B cell (primary cell): Measurements from ENCODE around the gene NKAIN2. TPM values are rescaled to one million over a fixed set of nuclear protein-coding genes. Genes with fewer than 3 reads are reported as not detected.

Experiments used
- ATAC-seq: fragments of 200-7000 bp; cut with Tn5 transposase; one replicate; pipeline ENCODE4 v1.10.0; 2021; ENCODE audit warnings: low read depth, mild to moderate bottlenecking, moderate number of reproducible peaks, moderate library complexity
- CTCF ChIA-PET: fragments of 350-600 bp; sonication (Branson Sonifier 250); formaldehyde crosslinking; loops from one replicate; lab custom pipeline; 2021; ENCODE audit warnings: antibody characterized with exemption, inconsistent platforms; lab: Charles Lee
- POLR2A ChIA-PET: fragments of 350-600 bp; sonication (Branson Sonifier 250); formaldehyde crosslinking; loops from one replicate; lab custom pipeline; 2021; ENCODE audit warnings: antibody characterized with exemption; lab: Charles Lee
- DNase-seq: peaks from one replicate; pipeline ENCODE4 v3.0.0; 2013
- H2AFZ ChIP-seq: 2 replicates; pipeline ENCODE4 v1.6.1; 2012; ENCODE audit warnings: mild to moderate bottlenecking, low read depth, low read length; ENCODE audit not compliant: insufficient read depth, poor library complexity, severe bottlenecking
- H3K27ac ChIP-seq, 2 donors: 1 replicate in 1 of 2; 2 replicates in 1 of 2; pipeline ENCODE4 v1.5.1; 2012 to 2013; ENCODE audit warnings: low read length in 2 of 2, mild to moderate bottlenecking in 2 of 2, moderate library complexity in 1 of 2
- H3K27me3 ChIP-seq, 4 experiments: fragments of 200-600 bp in 1 of 4; sonication (generic) in 1 of 4; replicated peaks in 1 of 4; 1 replicate in 2 of 4; 2 replicates in 2 of 4; pipeline versions ENCODE4 v1.6.1 to v1.7.0; 2013 to 2016; ENCODE audit warnings: low read length in 3 of 4, mild to moderate bottlenecking in 2 of 4, mixed read lengths in 1 of 4, moderate library complexity in 1 of 4; ENCODE audit not compliant: insufficient read depth in 4 of 4, control insufficient read depth in 3 of 4; ENCODE audit errors: control extremely low read depth in 1 of 4
- H3K36me3 ChIP-seq, 2 experiments: replicated peaks in 1 of 2; 1 replicate in 1 of 2; 2 replicates in 1 of 2; pipeline versions ENCODE4 v1.6.1 to v1.7.1; 2013; ENCODE audit warnings: low read length in 1 of 2; ENCODE audit not compliant: insufficient read depth in 2 of 2, control insufficient read depth in 1 of 2; ENCODE audit errors: control extremely low read depth in 1 of 2, extremely low read depth in 1 of 2
- H3K4me1 ChIP-seq, 2 donors: fragments of 200-600 bp in 1 of 2; sonication (generic) in 1 of 2; 1 replicate in 1 of 2; 2 replicates in 1 of 2; pipeline versions ENCODE4 v1.5.1 to v1.6.1; 2013 to 2017; ENCODE audit warnings: low read length in 2 of 2; ENCODE audit not compliant: control insufficient read depth in 2 of 2, insufficient read depth in 2 of 2
- H3K4me2 ChIP-seq: replicated peaks from 2 replicates; pipeline ENCODE3; 2012; ENCODE audit warnings: mild to moderate bottlenecking, low read depth, low read length; ENCODE audit not compliant: poor library complexity, severe bottlenecking
- H3K4me3 ChIP-seq, 5 experiments: fragments of 200-600 bp in 1 of 5; sonication (generic) in 1 of 5; 1 replicate in 3 of 5; 2 replicates in 2 of 5; pipeline versions ENCODE4 v1.5.1 to v1.7.0; 2011 to 2016; ENCODE audit warnings: low read length in 4 of 5, mild to moderate bottlenecking in 4 of 5, low read depth in 2 of 5, control low read depth in 1 of 5, moderate library complexity in 1 of 5; ENCODE audit not compliant: insufficient read depth in 1 of 5; ENCODE audit errors: control extremely low read depth in 1 of 5, extremely low read depth in 1 of 5
- H3K79me2 ChIP-seq: fragments of 200-600 bp; sonication (generic); one replicate; pipeline ENCODE4 v1.6.0; 2016; ENCODE audit warnings: low read length; ENCODE audit not compliant: control insufficient read depth, insufficient read depth
- H3K9ac ChIP-seq: fragments of 200-600 bp; sonication (generic); 2 replicates; pipeline ENCODE4 v1.6.1; 2017; ENCODE audit warnings: mild to moderate bottlenecking, low read length, moderate library complexity
- H3K9me3 ChIP-seq, 3 donors: one replicate each; pipeline versions ENCODE4 v1.6.1 to v1.7.1; 2013; ENCODE audit warnings: low read length in 2 of 3; ENCODE audit not compliant: control insufficient read depth in 2 of 3, insufficient read depth in 1 of 3; ENCODE audit errors: control extremely low read depth in 1 of 3
- H4K20me1 ChIP-seq: 2 replicates; pipeline ENCODE4 v1.6.0; 2012; ENCODE audit warnings: mild to moderate bottlenecking, low read length; ENCODE audit not compliant: insufficient read depth, control insufficient read depth, poor library complexity, severe bottlenecking
- H3K27ac Mint-ChIP-seq: one replicate; pipeline ENCODE4 v1.8.0; 2021; ENCODE audit warnings: mixed read lengths
- H3K27me3 Mint-ChIP-seq: one replicate; pipeline ENCODE4 v1.8.0; 2021; ENCODE audit warnings: mixed read lengths
- H3K4me1 Mint-ChIP-seq: one replicate; pipeline ENCODE4 v1.8.0; 2021; ENCODE audit warnings: mixed read lengths
- H3K4me3 Mint-ChIP-seq: one replicate; pipeline ENCODE4 v1.8.0; 2021; ENCODE audit warnings: mixed read lengths
- H3K9me3 Mint-ChIP-seq: one replicate; pipeline ENCODE4 v1.8.0; 2022; ENCODE audit warnings: mixed read lengths; ENCODE audit not compliant: insufficient read depth
- CTCF ChIP-seq: fragments of 200-600 bp; IDR thresholded peaks from one replicate; pipeline ENCODE4 v1.8.0; 2022; ENCODE audit warnings: antibody characterized with exemption, mild to moderate bottlenecking
- EZH2 ChIP-seq: IDR thresholded peaks from 2 replicates; pipeline ENCODE4 v1.6.1; 2012; ENCODE audit warnings: borderline replicate concordance, low read depth, mild to moderate bottlenecking, moderate library complexity, low read length; ENCODE audit not compliant: insufficient read depth, poor library complexity, severe bottlenecking
- WGBS: methylation state at CpG from one replicate; pipeline ENCODE4 v1.1.5; 2013; ENCODE audit warnings: missing lambda C conversion rate; ENCODE audit not compliant: insufficient coverage; 5-methylcytosine and 5-hydroxymethylcytosine counted together
- intact Hi-C: fragments of 100-400 bp; cut with micrococcal nuclease; formaldehyde crosslinking; loops from one replicate; pipeline ENCODE4 v1.10.0; 2022
- polyA plus RNA-seq: library from polyadenylated mRNA; depleted of rRNA; stranded (reverse); fragments of >200 nt; gene quantifications from 2 replicates; pipeline ENCODE4 v1.2.3, GENCODE V29; 2012
- total RNA-seq, 2 donors: library from RNA; stranded (reverse); fragments of 120-200 nt in 1 of 2; gene quantifications; 1 replicate in 1 of 2; 2 replicates in 1 of 2; pipeline versions ENCODE4 v1.2.3 to v1.2.4, GENCODE V29; 2013 to 2022

The NKAIN2 gene
- total and polyA plus RNA-seq, 2 donors (not counting 1 experiment from before 2014, with no cell fraction given), result not detected

DNA sequence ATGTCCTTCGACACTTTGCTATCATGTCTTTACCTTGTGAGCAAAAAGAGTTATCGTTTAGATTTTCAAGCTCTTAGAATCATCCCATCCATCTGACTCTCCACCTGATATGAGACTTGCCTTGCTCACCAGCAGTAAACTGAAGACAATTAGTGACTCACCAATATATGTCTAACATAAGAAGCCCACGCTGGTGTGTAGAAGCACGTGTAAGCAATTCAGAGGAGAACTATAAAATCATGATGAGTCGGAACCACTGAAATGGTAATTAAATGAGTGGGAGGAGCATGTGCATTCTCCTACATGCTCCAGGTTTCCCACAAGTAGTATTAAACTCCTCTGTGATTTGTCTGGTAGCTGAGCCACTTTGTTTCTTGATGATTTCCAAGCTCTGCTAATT is 977.0 kb downstream of the NKAIN2 start:
- no peaks in the 10 kb centered on the region for H3K36me3 ChIP-seq
- Mint-ChIP-seq H3K9me3 (no peaks in the 10 kb centered on the region), H3K27ac (no peak overlapping the region), H3K4me3 (no peak overlapping the region), H3K27me3 (no peaks in the 10 kb centered on the region), H3K4me1 (no peaks in the 10 kb centered on the region)
- ChIA-PET POLR2A (no interaction called here), CTCF (no interaction called here)
- TF ChIP-seq EZH2 (no peak), CTCF (no peak)
- intact Hi-C loops, result no loop called here
- no peaks in the 10 kb centered on the region for H3K4me1 ChIP-seq
- 100% methylated on average over 2 of the region's 5 CpGs for WGBS
- no peak for ATAC-seq
- H2AFZ ChIP-seq, result no peak overlapping the region
- H3K9me3 ChIP-seq, result no peaks in the 10 kb centered on the region
- no peak overlapping the region for H3K27ac ChIP-seq
- no peak for DNase-seq
- no peak overlapping the region for H3K9ac ChIP-seq
- H3K79me2 ChIP-seq, result no peaks in the 10 kb centered on the region
- H3K4me2 ChIP-seq, result no peak overlapping the region
- no peaks in the 10 kb centered on the region for H4K20me1 ChIP-seq
- no peak overlapping the region for H3K4me3 ChIP-seq
- no peaks in the 10 kb centered on the region for H3K27me3 ChIP-seq

DNA sequence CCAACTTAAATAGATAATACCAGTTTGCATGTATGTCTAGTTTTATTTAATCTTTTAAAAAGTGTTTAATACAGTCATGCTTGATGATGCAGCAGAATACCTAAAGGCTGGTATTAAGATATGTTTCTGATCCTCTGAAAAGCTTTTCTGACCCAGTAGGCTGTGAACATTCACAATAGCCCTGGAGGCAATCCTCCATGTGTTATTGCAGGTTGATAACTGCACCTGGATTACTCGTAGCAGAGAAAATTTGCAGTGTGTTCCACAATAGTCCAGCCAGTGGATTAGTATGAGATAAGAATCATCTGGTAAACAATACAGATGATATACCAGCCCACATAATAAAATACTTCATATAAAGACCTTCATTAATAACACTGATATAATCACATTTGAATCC is 979.7 kb downstream of the NKAIN2 start:
- H3K27me3 ChIP-seq, result no peaks in the 10 kb centered on the region
- H3K27ac Mint-ChIP-seq, result no peak overlapping the region
- H3K36me3 ChIP-seq, result no peaks in the 10 kb centered on the region
- H4K20me1 ChIP-seq, result no peaks in the 10 kb centered on the region
- H3K4me3 Mint-ChIP-seq, result no peak overlapping the region
- H3K27ac ChIP-seq, result no peak overlapping the region
- no peak overlapping the region for H2AFZ ChIP-seq
- DNase-seq (no peak), ATAC-seq (no peak)
- intact Hi-C loops, result no loop called here
- ChIA-PET CTCF (no interaction called here), POLR2A (no interaction called here)
- no CpG with 5 or more reads among the region's 1 CpG for WGBS
- no peaks in the 10 kb centered on the region for H3K79me2 ChIP-seq
- H3K9me3 Mint-ChIP-seq, result no peaks in the 10 kb centered on the region
- no peaks in the 10 kb centered on the region for H3K4me1 ChIP-seq
- H3K4me3 ChIP-seq, result no peak overlapping the region
- no peaks in the 10 kb centered on the region for H3K4me1 Mint-ChIP-seq
- no peaks in the 10 kb centered on the region for H3K27me3 Mint-ChIP-seq
- H3K9ac ChIP-seq, result no peak overlapping the region
- no peaks in the 10 kb centered on the region for H3K9me3 ChIP-seq
- TF ChIP-seq CTCF (no peak), EZH2 (no peak)
- no peak overlapping the region for H3K4me2 ChIP-seq
